Urothelium cell line (cell line): Measurements from ENCODE around the gene STX10.
A peak's percentile ranks its signal among the peaks of the same experiment; 100 is the strongest.

Experiments used
- DNase-seq: peaks from one replicate; pipeline ENCODE4 v3.0.0; 2011; ENCODE audit warnings: low spot score, mixed read lengths
- FAIRE-seq: peaks from 2 replicates; lab custom pipeline; 2011; peaks lifted over from hg19 to GRCh38; lab: Jason Lieb, UNC

The STX10 gene

DNA sequence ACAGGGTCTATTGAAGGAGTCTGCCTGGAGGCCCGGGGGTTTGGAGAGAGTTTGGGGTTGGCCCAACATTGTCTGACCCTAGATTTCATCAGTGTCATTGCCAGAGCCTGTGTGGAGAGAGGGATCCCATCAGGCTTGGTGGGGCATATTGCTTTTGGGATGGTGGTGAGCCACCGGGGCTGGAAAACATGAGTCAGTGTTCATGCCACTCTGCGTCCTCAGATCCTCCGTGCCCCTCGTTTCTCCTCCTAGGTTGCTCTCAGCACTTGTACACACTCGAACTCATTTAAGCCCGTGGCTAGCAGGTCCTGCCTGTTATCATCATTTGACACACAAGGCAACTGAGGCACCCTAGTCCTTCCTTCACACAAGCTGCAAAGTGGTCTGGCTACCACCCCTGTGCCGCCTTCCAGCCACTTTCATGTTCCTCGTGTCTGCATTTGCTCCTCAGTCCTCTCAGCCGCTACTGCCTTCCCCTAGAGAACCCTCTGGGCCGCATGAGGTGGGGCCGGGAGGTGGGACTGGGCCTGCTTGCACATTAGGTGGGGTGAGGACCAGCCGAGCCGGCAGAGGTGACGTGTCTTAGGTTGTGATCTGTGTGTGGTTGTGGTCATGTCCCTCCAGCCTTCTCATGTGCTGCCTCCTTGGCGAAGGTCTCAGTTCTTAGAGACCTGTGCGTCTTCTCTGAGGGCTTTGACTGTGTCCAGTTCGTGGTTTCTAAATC, 28.5 kb downstream of the STX10 start:
- DNase-seq (no peak), FAIRE-seq (no peak)

DNA sequence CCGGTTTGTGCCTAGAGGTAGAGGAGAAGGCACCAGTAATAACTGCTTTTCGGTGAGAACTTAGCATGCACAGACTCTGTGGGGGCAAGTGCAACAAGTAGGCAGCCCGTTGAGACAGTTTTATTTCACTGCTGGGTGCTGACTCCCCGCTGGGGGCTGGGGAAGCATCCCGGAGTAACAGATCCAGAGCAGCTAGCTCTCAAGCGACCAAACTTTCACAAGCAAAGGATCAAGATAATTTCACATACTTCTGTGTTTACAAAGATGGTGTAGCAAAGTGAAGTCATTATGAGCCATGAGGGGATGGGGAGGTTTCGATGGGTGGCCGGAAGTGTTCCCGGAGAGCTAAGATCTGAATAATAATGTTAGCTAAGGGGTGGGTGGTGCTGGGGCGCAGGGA, 29.4 kb downstream of the STX10 start:
- no peak for DNase-seq
- no peak for FAIRE-seq

DNA sequence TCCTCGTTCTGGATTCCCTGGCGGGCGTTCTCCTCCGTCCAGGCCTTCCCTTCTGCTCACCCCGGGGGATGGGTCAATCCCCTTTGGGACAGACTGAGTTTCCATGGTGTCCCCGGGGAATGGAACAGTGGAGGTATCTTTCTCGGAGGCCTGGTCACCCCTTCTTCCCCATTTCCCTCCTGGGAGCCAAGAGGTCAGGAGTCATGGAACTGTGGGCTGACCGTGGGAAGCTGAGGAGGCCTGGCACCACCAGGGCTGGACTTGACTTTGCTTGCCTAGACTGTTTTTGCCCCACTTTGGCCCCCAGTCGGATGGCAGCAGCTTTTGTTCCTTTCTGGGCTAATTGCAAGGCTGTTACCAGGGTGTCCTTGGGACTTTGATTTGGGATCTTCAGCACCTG, 30.1 kb downstream of the STX10 start:
- FAIRE-seq, result no peak

DNA sequence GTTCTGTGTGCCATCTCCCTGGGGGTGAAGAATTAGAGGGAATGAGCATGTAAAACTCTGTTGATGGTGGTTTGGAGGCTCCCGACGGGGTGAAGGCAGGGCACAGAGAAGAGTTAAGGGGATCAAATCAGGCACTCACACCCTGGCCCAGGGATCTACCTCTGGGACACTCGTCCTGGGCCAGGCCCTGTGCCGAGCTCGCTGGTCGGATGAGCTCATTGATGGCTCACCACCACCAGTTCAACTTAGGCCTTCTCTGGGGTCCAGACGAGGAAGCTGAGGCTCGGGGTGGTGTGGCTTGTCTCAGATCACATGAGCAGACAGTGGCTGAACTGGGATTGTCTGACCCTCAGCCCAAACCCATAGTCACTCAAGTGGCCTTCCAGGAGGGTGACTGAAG, 30.5 kb downstream of the STX10 start:
- DNase-seq, result no peak
- no peak for FAIRE-seq

More for the DNA sequence above, 30.1 kb downstream of the STX10 start:
- no peak for DNase-seq

DNA sequence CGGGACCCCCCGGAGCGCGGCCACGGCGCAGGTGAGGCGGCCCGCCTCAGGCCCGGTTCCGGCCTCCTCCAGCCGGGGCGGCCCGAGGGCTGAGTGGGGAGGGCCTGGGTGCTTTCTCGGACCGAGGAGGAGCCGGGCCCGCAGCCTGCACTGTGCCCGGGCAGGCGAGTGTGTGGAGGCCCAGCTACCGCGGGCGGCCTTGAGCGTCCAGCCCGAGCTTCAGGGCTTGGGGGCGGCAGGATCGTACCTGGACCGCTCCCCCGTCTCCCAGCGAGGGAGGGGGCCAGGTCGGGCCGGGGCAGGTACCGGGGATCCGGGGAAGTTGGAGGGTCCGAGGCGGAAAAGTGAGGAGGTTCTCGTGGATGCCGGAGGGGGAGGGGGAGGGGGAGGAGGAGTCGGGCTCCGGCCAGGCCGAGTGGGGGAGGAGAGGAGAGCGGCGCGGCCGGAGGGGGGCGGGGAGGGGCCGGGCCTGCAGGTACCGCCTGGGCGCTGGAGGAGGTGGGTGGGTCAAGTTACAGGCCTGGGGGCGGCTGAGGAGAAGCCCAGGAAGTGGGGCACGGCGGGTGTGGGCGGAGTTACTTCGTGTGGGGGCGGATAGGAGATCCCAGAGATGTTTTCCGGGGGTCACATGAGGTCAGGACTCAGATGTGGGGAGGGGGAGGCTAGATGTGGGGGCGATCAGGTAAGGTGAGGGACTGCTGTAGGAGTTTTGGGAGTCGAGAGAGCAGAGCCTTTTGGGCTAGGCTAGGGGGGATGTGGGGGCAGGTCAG, 31.6 kb downstream of the STX10 start:
- peak; percentile 53 for DNase-seq
- no peak for FAIRE-seq

DNA sequence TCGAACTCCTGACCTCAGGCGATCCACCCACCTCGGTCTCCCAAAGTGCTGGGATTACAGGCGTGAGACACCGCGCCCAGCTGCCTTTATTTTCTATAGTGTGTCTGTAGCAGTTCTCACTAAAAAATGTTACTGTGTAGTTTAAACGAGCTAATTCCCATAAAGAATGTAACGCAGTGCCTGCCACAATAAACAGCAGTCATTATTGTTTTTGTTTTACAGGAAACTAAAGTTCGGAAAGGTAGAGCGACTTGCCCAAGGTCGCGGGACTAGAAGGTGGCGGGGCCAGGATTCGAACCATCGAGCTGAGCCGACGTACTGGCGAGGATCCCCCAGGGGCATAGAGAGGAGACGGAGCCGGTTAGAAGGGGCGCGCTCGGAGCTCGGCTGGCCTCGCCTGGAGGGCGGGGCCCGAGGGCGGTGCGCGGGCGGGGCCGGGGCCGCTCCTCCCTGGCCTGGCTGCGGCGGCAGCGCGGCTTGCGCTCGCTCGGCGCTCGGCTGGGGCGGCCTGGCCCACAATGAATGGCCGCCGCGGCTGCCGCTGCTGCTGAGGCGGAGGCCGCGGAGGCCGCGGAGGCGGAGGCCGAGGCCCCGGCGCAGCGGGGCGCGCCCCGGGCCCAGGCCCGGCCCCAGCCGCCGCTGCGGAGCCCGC, 32.3 kb downstream of the STX10 start, which contains the start of gene NACC1:
Gene NACC1, plus strand, starts transcription at position 493 of the 652 bp plus-strand sequence. CDS start 16,944 bp downstream, outside the sequence.
- DNase-seq, result peak; percentile 94
- no peak for FAIRE-seq

DNA sequence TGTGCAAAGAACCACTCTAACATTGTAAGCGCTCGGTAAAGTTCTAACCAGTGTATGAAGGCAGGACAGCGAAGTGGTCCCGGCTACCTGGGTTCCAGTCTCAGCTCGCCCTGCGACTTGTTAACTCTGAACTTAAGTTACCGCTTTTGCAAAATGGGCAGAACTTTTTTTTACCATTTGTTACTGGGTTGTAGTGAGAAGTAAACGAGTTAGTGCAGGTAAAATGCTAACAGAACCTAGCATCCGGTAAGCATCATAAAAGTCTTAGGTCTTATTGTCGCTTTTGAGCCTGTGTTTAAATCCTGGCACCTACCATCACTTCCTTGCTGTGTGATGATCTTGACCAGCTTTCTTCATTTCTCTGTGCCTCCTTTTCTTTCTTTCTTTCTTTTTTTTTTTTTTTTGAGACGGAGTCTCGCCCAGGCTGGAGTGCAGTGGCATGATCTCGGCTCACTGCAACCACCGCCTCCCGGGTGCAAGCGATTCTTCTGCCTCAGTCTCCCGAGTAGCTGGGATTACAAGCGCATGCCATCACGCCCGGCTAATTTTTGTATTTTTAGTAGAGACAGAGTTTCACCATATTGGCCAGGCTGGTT, 32.9 kb downstream of the STX10 start:
- DNase-seq, result no peak
- FAIRE-seq, result no peak

DNA sequence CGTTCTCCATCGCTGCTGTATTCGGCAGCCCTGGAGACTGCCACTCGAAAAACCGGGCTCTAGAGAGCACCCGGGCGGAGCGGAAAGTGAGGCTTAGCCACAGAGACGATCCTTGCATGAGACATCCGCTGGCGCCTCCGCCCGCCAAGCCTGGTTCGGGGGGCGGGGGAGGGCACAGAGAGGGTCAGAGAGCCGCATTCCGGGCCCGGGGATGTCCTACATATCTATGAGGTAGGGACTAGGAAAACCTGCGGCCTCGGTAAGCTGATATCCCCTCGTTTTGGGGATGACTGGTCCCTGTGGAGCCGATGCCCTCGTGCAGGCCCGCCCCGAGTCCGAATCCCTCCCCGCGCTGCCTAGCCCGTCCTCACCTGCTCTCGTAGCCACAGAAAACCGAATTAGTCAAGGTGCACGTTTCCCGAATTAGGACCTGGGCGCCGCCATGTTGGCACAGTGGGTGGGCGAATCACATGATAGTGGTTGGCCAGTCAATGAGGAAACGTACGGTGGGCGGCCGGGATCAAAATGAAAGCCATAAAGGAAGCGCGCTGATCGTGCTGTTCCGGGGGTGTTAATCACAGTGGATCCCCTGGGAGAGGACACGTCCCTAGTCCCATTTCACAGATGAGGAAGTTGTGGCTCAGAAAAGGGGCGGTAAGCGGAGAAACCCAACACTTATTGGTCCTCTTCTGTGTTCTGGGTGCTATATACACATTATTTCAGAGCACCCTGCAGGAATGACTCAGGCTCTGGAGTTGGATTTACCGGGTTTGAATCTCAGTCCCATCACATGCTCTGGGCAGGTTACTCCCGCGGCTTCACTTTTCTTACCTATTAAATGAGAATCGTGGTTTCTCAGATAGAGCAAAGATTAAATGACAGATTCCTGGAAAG, 33.6 kb downstream of the STX10 start, which contains the start of gene TRMT1:
Gene TRMT1, minus strand, starts transcription at position 459 of the 894 bp plus-strand sequence. Its CDS starts 341 bp downstream, at position 118.
- FAIRE-seq, result no peak
- DNase-seq, result peak; percentile 87

DNA sequence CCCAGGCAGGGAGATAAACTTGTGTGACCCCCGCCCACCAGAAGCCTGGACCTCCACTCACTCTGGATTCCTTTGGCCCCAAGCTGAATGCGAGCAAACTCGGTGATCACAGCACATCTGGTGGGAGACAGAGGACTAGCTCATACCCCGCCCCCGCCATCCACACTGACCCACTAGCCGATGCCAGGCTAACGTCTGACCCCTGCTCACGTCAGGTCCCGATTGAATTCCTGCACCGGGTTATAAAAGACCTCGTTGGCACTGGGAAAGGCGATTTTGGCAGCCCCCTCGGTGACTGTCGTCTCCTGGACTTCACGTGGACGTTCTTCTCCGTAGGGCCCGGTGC, 34.3 kb downstream of the STX10 start:
- no peak for FAIRE-seq

DNA sequence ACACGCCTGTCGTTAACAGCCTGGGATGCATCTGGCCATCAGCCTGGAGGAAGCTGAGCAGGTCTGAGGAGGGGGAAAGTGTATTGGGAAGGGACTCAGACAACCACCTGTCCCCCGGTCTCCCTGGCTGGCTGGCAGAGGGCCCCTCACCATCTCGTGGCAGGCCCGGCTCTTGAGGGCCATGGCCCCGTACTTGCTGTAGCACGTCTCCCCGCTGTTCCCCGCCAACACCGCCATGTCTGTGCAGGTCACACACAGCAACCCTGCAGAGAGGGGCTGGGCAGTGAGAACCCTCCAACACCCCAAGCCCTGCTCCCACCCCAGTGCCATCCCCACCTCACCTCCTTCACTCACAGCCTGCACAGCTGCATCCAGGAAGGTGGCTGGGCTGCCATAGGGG, 37.6 kb downstream of the STX10 start:
- FAIRE-seq (no peak), DNase-seq (no peak)

More for the DNA sequence above, 34.3 kb downstream of the STX10 start:
- no peak for DNase-seq

DNA sequence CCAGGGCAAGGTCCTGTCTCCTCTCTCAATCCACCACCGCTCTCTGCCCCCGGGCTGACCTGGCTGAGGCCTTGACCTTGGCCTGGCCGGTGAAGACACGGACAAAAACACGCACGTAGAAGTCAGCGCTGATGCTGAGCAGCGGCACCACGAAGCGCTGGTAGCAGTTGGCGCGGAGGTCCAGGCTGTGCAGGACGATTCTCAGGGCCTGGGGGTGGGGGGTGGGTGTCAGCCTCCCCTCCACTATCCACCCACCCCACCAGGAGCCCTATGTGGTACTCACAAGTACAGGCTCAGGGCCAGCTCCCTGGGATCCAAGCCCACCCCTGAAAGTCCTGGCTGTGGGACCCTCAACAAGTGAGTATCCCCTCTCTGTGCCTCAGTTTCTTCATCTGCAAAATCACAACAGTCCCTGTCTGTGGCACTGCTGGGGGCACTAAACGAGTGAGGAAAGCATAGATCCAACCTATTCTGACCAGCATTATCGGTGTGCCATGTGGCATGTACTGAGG, 40.0 kb downstream of the STX10 start:
- FAIRE-seq (no peak), DNase-seq (no peak)

DNA sequence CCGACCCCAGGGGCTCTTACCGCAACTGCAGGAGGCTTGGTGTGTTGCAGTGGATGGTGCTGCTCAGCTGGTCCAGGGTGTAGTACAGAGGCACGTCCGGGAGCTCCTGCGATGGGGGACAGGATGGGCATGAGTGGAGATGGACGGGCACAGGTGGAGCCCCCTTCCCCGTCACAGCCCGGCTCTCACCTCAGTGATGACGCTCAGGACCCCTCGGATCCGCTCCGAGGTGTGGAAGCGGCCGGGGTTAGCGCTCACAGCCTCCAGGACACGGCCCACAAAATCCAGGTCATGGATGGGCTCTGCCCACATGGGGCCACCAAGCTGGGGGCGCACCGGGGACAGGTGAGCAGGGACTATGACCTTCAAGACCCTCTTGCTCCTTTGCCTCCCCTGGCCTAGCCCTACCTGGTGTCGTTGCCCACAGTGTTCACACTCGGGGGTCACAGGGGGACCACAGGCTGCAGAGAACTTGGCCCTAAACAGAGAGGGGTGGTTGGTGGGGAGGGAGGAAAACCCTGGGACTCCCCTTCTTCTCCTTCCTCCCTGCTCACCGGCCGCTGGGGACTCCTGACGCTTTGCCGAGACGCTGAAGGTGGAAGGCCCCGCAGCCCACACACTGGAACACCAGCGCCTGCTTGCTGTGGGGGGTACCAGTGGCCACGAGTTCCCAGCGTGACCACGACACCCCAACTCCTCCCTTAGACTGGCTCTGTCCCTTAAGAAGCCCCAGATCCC, 40.6 kb downstream of the STX10 start:
- no peak for FAIRE-seq

DNA sequence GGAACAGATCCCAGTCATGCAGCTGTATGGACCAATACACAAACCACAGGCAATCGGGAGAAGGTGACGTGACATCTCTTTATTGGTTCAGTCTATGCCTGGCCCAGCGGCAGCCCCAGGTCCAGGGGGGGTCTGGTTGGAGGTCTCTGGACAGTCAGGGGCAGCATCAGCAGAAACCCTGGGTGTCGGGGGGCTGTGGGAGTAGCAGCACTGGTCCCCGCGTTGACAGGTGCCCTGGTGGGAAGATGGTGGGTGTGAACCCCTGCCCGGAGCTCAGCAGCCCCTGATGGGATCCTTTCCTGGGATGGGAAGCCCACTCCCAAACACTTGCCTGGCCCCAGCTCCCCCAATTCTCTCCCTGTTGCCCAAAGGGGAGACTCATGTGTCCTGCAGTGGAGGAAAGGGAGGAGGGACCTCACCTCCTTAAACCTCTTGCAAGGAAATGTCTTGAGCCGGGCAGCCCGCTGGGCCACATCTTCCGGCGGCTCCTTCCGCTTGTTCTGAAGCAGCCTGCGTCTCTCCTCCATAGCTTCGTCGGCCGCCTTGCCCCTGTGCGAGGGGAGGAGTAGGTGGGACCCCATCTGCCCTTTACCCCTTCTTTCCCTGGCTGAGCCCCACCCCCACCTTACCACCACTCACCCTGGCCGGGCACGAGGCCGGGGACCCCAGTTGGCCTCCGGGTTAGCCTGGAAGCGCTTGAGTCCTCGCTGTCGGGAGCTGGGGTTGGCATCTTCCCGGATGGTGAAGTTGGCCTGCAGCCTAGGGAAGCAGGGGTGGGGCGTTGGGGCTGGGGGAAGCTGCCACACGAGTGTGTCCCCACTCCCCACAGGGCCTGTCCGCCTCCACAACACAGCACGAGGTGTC, 45.1 kb downstream of the STX10 start:
- FAIRE-seq (no peak), DNase-seq (no peak)

More for the DNA sequence above, 40.6 kb downstream of the STX10 start:
- no peak for DNase-seq

DNA sequence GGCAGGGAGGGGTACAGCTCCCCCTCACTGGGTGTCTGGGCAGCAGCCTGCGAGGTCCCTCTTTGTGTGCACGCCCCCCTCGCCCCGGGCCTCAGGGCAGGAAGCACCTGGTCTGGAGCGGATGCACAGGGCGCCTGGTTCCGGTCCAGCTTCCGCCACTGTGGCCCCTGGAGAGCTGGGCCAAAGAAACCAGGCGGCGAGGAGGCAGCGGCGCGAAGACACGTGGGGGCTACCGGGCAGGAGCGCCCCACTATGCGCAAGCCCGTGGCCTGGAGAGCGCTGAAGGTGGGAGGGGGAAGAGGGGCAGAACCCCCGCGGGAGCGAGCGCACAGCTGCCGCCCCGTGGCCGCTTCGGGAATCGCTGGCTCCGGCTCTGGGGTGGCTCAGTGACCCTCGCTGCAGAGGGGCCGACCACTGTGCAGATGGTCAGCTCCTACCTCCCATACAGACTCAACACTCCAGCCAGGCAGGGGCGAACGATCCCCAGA, 45.8 kb downstream of the STX10 start:
- FAIRE-seq (no peak), DNase-seq (no peak)

DNA sequence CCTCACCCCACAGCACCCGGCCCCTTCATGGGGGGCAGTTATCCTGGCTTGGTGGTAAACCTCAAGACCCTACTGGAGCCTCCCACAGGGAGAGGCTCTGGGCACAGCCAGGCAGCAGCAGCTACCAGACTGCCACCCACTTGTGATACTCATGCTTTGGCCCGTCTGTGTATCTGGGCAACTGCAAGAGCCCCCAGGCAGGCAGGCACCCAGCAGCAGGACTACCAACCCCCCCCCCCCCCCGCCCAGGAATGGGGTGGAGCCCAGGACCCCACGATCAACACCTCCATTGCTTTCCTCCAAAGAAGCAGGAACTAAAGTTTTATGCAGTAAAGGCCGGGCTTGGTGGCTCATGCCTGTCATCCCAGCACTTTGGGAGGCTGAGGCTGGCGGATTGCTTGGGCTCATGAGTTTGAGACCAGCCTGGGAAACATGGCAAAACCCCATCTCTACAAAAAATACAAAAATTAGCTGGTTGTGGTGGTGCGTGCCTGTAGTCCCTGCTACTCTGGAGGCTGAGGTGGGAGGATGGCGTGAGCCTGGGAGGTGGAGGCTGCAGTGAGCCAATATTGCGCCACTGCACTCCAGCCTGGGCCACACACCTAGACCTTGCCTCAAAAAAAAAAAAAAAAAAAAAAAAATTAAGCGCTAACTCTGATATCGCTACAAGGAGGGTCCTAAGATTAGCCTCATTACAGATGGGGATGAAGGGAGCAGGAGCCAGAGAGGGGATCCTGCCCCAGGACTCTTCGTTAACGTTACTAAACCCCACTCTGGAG, 46.4 kb downstream of the STX10 start:
- FAIRE-seq, result no peak
- DNase-seq, result no peak

DNA sequence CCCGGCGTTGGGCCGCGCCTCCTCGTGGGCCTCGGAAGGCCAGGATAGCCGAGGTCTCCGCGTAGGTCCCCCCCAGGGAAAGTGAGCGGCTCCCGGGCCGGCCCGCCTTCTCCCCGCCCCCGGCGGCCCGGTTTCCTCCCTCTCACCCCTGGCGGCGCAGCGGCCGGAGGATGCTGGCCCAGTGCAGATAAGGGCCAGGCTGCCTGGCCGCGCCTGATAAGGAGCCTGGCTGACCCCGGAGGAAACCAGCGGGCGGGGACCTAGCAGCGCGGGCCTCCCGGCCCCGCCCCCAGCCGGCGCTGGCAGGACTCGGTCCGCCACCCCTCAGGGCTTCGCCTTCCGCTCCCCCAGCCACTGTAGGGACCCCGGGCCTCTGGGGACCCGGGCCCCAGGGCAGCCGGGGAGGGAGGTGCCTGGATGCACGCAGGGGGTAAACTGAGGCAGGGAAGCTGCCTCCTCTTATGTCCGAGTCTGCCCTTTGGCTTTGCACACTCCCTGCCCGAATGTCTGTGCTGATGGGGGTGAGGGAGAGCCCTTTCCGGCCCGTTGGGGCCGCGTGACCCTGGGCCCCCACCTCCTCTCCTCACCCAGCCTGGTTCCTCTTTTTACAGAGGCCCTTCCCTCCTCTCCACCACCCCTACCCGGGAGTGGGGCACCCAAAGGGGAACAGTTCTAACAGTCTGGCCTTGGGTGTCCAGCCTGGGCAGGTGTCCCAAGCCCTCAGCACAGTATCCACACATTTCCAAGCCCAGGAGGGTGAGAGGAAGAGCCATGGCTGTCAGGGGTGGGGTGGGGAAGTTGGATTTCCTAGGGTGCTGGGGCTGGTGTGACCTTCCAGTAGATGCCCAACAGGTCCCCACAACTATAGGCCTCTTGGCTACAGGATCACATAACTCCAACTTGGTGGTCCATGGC, 47.3 kb downstream of the STX10 start, which contains the start of gene LYL1:
Gene LYL1, minus strand, starts transcription at position 193 of the 915 bp plus-strand sequence. CDS start 1,687 bp downstream, outside the sequence.
- FAIRE-seq (no peak), DNase-seq (no peak)

DNA sequence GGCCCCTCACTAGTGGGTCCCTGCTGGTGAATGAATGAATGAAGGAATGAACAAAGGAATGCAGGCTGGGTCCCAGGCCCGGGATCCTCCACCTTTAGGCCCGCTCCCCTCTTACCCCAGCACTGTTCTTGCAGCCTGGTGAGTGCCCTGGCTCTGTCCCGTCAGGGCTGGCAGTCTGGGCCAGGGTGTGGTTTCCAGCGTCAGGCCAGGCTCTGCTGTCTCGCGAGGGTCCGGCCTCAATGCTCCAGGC, 47.8 kb downstream of the STX10 start:
- DNase-seq (no peak), FAIRE-seq (no peak)
